ENCODE measurements around the gene CALML6.
A peak's percentile ranks its signal among the peaks of the same experiment; 100 is the strongest.

Gene CALML6

GRCh38 chr1:1892079-1892762 lies 22.8 kb upstream of the CALML6 start:
- peak overlapping the region; percentile 55 for H3K4me3 ChIP-seq (ENCODE audit: control insufficient read depth, low read depth, low read length)
- no peak for DNase-seq (ENCODE audit: low read depth)
- TF ChIP-seq, protein P1, sequence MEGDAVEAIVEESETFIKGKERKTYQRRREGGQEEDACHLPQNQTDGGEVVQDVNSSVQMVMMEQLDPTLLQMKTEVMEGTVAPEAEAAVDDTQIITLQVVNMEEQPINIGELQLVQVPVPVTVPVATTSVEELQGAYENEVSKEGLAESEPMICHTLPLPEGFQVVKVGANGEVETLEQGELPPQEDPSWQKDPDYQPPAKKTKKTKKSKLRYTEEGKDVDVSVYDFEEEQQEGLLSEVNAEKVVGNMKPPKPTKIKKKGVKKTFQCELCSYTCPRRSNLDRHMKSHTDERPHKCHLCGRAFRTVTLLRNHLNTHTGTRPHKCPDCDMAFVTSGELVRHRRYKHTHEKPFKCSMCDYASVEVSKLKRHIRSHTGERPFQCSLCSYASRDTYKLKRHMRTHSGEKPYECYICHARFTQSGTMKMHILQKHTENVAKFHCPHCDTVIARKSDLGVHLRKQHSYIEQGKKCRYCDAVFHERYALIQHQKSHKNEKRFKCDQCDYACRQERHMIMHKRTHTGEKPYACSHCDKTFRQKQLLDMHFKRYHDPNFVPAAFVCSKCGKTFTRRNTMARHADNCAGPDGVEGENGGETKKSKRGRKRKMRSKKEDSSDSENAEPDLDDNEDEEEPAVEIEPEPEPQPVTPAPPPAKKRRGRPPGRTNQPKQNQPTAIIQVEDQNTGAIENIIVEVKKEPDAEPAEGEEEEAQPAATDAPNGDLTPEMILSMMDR (conservative IDR thresholded peaks at IDR 0.05; ENCODE audit: control insufficient read depth, insufficient read depth, low read depth, low read length) = no peak

- no peak for DNase-seq (ENCODE audit: low read depth)
- H3K4me3 ChIP-seq (ENCODE audit: control insufficient read depth, low read depth, low read length) = no peak overlapping the region
- TF ChIP-seq, protein P1 (conservative IDR thresholded peaks at IDR 0.05; ENCODE audit: control insufficient read depth, insufficient read depth, low read depth, low read length) = no peak
Measured at GRCh38 chr1:1892763-1893120, 22.3 kb upstream of the CALML6 start.

DNA sequence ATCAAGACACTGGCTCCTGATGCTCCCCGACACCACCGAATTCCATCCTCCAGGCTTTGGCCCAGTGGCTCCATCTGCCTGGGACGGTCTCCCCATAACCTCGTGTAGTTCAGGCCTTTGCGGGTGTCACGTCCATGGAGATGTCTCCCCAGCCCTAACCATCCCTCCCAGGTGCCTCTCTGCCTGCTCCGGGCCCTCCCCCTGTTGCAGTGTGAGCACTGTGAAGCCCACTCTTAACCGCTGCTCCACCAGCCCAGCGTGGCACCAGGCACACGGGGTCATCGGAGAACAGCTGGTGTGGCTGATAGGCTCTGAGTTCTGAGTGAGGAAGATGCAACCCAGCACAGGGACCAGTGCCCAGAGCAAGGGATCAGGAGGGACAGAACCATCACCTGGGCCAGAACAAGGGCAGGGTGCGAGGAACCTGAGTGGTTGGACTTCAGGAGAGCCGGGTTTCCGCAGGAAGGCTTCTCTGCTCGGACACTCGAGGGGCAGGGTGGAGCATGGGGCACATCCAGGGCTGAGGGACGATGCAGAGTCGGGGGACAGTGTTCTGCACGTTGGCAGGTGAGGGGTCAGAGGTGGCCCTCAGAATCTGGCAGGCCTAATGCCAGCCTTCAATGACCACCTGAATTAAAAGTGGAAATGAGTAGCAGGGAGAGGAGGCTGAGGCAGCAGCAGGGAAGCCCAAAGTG lies 21.6 kb upstream of the CALML6 start:
- no peak overlapping the region for H3K4me3 ChIP-seq (ENCODE audit: control insufficient read depth, low read depth, low read length)
- TF ChIP-seq, protein P1 (conservative IDR thresholded peaks at IDR 0.05; ENCODE audit: control insufficient read depth, insufficient read depth, low read depth, low read length) = no peak
- DNase-seq (ENCODE audit: low read depth) = no peak

GRCh38 chr1:1893997-1894353 lies 21.1 kb upstream of the CALML6 start:
- TF ChIP-seq, protein P1 (conservative IDR thresholded peaks at IDR 0.05; ENCODE audit: control insufficient read depth, insufficient read depth, low read depth, low read length) = no peak
- no peak overlapping the region for H3K4me3 ChIP-seq (ENCODE audit: control insufficient read depth, low read depth, low read length)
- no peak for DNase-seq (ENCODE audit: low read depth)

- DNase-seq (ENCODE audit: low read depth) = no peak
- TF ChIP-seq, protein P1 (conservative IDR thresholded peaks at IDR 0.05; ENCODE audit: control insufficient read depth, insufficient read depth, low read depth, low read length) = no peak
- no peak overlapping the region for H3K4me3 ChIP-seq (ENCODE audit: control insufficient read depth, low read depth, low read length)
Measured at GRCh38 chr1:1894354-1895059, 20.6 kb upstream of the CALML6 start.

- no peak for DNase-seq (ENCODE audit: low read depth)
- H3K4me3 ChIP-seq (ENCODE audit: control insufficient read depth, low read depth, low read length) = no peak overlapping the region
- TF ChIP-seq, protein P1 (conservative IDR thresholded peaks at IDR 0.05; ENCODE audit: control insufficient read depth, insufficient read depth, low read depth, low read length) = no peak
Measured at GRCh38 chr1:1895060-1895418, 20.0 kb upstream of the CALML6 start.
